Measurements from ENCODE around the gene FNBP1.
A peak's percentile ranks its signal among the peaks of the same experiment; 100 is the strongest.
"Not testable (repeated sequence)": the region's sequence is repeated elsewhere in the genome, so short reads cannot be mapped to it uniquely, and the experiment has no call there.

Gene FNBP1

DNA sequence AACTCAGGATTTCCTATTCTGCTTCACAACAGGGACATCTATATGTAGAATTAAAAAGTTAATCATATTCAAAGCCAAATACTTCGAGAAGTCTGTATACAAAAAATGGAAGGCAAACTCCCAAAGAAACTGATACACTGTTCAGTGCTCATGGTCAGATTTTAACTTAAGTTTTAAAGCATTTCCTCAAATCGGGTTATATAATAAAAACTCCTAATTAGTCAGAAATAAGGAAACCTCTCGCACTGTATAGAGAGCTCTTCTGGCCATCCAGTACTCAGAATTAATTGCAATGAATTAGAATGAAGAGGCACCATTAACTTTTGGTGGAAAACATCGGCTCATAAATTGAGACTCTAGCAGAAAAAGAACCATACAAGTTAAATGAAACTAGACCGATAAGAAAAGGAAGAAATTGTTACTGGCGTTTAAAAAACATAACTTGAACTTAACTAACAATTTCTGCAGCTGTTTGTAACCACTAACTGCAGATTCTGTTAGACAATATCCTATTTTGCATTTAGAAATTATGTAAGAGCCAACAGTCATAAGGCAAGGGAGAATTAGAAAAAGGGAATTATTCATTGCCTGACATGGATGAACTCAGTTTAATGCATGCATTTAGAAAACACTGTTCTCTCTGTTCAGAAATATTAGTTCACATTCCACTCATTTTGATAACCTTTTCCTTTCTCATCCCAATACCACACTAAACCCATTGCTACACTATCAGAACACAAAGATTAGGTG lies 96.6 kb downstream of the FNBP1 start:
- no peak for FAIRE-seq

DNA sequence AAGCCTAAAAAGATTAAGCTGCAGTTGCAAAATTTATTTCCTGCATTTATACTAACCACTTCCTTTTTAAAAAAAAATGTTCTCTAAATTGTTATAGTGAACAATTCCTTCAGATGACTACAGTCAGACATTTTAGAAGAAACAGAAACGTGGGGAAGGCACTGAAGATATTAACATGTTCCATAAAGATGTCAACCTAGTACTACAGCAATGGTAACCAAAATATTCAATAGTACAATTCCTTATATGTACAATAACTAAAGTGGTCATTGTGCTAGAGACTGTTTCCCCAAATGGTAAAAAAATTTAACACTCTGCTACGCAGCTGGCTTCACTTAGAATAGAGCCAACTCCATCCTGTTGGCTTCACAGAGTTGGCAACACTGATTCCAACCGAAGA lies 97.7 kb downstream of the FNBP1 start:
- peak; percentile 8 for FAIRE-seq

DNA sequence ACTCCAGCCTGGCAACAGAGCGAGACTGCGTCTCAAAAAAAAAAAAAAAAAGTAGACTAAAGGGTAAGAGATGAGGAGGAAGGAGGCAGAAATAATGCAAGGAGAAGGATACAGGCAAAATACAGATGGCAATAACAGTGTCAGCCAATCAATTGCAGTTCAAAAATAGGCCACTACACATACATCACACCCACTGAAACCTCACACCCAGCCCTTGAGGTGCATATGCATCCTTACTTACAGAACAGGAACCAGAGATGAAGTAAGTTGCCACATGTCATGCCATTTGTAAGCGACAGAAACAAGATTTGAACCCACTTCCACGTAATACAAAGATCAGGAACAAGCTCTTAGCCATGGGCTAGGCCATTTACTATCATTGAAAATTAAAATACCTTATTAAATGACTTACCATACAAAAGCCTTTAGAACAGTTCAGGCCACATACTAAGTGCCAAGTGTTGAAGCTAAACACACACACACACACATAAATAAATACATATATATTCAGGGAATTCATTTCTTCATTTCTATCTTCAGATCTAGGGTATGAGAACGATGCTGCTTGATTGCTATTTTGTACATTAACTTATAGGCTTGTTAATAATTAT lies 98.4 kb downstream of the FNBP1 start:
- FAIRE-seq, result no peak

DNA sequence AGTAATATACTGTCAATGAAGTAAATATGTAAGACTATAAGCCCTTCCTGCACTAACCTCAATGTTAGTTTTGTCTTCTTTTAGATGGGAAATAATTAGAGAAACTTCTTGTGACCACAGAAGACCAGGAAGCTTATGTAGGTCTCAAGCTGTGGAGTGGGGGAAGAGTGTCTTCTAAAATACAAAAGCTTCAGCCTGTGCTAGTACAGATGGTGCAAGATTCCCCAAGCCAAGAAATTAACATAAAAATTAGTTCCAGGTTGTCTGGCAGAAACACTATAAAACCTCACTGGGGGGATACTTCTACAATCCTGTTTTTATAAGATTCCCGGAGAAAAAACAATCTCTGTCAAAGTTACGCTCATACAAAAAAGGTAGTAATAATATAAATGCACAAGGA lies 103.6 kb downstream of the FNBP1 start:
- peak; percentile 39 for FAIRE-seq

DNA sequence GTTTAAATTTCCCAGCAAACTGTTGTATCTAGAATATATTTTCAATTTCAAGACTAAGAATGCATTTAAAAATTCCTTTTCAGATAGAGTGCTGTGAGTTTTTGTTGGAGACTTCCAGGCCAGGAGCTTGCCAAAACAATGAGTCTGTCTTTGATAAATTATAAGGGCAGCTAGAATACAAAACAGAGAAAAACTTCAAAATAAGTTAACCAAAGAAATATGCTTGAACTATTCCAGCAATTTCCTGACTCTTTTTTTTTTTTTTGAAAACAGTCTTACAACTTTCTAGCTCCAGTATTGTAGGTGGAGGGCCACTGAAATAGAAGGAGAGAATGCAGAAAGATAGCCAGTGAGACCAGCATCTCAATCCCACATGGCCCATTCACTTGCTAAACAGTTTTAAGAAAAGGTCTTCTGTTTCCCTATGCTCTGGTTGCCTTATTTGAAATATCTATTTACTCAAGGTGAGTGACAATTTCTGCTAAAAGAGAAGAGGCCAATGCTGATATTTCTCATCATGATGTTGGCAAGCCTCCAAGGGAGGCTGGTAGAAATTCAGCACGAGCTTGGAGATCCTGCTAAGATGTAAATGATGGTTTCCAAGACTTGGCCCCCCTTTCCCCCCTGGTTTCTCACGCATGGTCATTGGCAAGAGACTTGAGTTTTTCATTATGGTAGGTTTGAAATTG lies 104.6 kb downstream of the FNBP1 start:
- peak; percentile 92 for FAIRE-seq

DNA sequence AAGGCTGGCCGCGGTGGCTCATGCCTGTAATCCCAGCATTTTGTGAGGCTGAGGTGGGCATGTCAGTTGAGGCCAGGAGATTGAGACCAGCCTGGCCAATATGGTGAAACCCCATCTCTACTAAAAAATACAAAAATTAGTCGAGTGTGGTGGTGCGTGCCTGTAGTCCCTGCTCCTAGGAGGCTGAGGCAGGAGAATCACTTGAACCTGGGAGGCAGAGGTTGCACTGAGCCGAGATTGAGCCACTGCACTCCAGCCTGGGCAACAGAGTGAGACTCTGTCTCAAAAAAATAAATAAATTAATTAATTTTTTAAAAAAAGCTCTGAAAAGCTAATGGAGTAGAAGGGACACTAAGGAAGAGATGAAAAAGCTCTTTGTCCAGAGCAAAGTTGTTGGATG lies 105.1 kb downstream of the FNBP1 start:
- FAIRE-seq, result not testable (repeated sequence)

DNA sequence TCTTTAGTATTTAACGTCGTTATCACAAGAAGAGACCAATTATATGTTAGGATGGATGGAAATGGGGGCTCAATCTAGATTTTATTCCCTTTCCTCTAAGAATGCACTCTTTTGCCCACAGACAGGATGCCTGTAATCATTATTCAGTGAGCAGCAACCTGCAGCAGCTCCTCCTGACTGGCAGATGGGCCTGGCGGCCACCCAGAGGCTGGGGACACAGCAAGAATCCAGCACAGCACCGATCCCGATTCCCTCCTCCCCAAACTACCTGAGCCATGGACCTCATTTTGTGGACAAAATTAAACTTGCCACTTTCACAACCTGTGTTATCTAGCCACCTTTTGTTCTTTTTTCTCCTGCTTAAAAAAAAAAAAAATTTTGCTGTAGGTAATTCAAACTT lies 106.8 kb downstream of the FNBP1 start:
- no peak for FAIRE-seq

DNA sequence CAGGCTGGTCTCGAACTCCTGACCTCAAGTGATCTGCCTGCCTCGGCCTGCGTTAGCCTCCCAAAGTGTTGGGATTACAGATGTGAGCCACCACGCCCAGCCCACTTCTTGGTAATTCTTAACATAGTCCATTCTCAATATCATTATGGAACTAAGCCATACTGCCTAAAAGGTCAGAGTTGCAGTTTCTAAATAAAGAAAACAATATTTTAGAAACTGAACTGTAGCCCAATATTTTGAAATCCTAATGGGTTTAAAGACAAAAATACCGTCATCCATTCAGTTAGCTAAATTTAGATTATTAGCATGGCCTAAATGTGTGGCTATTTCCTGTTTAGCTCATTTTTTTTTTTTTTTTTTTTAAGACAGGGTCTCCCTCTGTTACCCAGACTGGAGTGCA lies 108.2 kb downstream of the FNBP1 start:
- no peak for FAIRE-seq

DNA sequence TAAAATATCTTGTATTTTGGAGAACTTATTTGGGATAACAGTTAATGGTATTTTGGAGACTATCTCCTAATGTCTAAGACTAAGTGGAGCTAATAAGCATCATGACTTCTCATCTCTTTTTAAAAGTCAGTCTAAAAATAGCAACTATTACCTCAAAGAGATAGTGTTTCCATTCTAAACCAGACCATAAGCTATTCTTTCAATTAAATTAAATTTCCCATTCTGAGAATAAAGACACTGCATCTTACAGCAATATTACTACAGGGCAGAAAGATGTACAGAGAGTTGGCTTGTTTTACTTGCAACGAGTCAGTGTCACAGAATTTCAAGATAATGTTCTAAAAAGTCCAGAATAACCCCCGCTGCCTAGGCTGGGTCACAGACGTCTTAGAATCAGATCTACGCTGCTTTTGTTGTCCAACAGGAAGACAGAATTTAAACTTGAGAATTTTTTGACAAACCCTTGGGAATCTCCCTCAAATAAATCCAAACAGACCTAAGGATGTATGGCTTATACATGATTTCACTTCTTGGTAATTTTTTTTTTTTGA lies 108.9 kb downstream of the FNBP1 start:
- peak; percentile 23 for FAIRE-seq

DNA sequence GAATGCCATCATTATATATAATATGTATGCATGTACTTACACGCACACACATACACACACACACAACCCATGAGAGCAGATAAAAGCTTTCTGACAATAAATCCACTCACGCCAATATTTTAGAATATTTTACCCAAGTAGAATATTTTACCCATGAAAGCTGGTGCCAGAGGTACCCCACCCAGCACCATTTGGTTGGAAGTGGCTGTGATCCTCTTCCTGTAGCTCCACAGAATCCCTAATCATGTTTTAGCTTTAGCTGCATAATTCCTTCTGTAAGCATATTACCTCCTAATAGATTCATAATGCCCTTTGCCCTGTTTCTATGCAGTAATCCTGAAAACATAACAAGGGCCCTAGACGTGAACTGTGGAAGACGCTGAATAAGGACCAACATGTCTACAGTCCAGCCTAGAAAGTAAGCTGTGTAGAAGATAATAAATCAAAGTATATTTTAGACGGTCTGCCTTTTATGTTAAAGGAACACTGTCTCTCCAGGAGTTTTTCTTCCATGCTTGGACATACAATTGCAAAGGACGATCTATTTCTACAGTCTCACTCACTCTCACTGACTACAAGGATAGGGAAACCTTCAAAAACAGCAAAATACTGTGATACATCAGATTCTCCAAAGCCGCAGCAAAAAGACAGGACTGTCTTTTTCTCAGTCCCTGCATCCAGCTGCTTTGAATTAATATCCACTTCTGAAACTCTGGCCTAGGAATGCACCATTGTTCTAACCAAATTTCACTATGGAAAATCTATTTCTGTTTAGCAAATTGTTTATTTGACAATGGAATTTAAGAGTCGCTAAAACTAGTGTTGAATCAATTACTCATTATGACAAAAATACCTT lies 109.6 kb downstream of the FNBP1 start:
- no peak for FAIRE-seq

DNA sequence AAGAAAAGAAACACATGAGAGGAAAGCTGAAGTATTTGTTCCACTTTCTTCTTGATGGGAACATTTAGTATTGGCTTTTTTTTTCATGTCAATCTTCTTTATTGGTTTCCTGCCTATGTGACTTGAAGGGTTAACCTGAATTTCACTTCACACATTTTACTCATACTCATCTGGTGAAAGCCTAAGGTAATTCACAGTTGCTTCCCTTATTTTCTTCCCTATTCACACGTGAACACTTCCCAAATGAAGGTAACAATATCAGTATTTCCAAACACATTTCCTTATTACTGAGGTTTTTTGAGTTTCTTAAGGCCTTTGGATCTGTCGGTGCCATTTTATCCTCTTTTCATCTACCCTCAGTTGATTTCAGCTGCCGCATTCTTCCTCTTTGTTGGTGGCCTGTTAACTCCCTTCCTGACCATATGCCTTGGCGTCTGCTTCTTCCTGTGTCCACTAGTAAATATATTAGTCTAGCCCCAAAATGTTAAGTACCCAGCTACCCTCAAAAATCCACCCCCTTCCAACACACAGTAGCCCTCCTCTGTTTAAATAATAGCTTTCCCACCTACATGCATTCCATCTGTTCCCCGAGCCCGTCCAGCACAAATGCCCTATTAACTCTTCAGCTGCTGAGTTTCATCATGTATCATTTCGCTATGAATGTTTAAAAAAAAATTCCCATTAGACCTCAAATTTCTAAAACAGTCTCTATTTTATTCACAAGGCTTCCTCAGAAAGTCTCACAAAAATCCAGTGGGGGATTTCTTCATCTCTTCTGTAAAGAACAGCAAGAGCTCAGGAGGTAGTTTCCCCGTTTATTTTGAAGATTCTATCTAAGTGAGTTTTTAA lies 110.5 kb downstream of the FNBP1 start:
- no peak for FAIRE-seq

DNA sequence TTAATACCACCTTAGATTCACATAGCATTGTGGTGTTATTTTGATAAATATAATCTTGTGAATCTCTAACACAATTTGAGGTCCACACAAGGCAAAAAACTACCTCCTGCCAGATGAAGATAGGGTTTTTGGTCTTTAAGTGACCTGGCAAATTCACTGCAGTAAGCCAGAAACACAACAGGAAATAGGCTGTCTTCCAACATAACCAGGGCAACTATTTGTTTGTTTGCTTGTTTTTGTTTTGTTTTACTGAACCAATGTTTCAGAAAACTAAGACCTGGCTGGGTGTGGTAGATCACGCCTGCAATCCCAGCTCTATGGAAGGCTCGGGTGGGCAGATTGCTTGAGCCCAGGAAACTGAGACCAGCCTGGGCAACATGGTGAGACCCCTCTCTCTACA lies 112.2 kb downstream of the FNBP1 start:
- FAIRE-seq, result no peak

DNA sequence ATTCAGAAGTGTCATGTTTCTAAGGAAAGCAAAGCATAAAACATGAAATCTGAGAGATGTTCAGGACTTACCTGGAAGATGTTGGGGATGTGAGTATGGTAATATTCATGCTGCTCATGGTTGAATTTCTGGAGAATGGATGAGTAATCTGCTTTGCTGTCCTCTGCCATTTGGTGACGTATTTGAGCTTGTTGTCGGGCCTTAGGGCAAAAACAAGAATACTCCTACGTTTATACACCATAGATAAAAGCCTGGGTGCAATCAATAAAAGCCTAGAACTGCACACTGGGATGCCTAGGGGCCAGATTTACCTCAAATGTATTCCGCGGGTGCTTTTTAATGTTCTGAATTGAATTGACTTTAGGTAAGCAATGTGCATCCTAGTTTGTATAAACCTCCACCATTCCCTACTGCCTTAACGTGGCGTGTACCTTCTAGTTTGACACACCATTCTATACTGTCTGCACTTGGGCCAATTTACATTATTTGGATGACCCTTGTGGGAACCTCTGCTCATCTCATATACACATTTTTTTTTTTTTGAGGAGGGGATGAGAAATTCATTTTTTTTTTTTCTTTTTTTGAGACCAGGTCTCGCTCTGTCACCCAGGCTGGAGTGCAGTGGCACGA lies 113.4 kb downstream of the FNBP1 start:
- no peak for FAIRE-seq

DNA sequence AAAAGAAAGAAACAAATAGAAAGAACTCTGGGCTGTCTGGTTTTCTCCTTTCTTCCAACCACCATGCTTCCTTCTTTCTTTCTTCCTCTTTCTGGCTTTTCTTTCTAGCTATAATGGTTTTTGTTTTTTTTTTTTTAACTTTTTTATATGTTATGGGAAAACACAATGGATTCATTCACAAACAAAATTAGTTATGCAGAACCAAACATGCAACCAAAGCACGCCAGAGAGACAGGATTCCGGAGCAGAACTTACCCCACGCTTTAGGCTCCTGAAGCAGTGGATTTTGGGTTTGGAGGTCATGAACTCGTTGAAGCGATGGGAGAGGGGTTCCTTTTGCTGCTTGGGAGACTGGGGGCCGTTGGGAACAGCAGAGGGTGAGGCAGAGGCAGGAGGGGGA lies 119.4 kb downstream of the FNBP1 start:
- no peak for FAIRE-seq

DNA sequence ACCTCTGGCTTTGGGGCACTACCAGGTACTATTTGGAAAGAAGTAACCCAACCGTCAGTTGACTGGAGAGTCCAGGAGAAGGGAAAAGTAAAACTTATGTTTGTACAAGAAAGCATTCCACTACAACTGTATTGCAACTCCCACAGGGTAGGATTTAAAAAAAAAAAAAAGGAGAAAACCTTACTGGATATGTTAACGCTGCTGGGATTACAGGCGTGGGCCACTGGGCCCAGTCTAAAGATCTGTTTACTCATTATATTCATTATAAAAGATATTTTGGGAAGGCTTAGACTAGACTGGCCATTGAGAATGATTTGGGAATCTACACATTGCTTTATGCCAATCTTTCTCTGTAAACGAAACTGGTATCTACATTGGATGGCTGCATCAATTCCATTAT lies 121.1 kb downstream of the FNBP1 start:
- no peak for FAIRE-seq

DNA sequence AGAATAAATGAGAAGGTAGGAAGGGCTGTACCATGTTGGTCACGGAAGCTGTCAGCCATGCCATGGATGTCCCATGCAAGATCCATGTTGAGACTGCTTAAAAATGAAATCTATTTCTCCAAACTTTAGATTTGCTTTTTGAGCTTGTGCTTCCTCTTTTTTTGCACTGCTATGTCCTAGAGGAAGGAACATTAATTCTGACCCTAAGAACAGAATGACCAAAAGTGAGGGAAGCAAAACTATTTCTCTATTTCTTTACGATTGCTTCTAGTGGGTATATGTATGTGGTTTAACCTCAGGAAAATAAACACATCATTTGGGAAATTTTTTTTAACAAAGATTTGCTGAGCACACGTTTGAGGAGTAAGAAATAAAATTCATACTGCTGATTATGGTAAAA lies 123.1 kb downstream of the FNBP1 start:
- FAIRE-seq, result no peak

DNA sequence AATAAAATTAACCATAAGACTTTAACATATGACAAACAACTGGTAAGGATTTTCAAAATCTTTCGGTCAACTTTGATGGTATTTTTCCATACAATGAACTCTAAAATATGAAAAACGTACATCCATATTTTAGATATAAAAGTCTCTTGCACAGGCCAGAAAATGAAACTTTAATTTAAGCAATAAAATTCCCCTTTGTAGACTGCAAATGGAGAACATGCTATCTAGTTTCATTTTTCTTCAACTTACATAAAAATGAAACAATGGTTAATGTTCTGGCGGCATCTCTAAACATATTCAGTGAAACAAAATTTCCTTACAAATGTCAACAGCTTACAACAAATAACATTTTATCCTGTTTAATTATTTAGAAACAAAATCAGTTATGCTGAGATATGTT lies 123.7 kb downstream of the FNBP1 start:
- FAIRE-seq, result no peak

DNA sequence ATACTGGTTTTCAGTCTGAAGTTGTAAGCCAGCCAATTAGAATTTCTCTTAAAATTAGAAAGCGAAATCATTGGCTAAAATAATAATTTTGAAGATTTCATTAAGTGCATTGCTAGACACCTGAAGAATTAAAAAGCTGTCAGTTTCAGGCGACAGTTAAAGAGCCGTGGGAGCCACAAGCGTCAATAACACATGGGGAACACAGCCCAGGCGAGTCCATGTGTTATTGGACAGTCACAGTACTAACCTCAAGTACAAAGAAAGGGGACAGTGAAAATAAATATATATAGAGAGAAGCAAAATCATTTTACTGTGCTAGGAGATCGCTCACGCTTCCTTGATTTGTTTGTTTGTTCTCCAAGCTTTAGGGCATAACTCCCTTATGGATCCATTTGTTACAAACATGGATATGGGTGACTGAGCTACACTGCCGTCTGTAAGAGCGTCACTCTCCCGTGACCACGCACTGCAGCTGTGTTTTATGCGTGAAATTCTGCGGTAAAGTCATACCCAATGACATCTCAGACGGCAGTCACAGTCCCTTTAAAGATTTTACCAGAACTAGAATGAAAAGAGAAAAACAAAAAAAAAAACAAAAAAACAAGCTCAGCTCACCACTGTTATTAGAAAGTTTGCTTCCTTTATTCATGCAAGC lies 124.6 kb downstream of the FNBP1 start:
- no peak for FAIRE-seq

DNA sequence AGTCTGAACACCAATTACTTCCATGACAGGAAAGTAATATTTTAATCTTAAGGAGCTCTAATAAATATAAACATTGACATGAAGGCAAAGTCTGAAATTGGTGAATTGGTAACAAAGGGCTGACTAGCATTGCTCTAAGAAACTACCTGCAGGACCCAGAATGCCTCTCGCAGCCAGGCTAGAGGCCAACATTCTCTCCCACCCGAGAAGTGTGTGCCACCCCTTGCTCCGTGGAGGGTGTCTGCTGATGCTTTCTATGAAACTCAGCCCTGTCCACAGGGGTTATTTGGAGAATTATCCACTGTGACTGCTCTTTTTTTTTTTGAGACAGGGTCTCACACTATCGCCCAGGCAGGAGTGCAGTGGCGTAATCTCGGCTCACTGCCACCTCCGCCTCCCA lies 126.3 kb downstream of the FNBP1 start:
- no peak for FAIRE-seq

DNA sequence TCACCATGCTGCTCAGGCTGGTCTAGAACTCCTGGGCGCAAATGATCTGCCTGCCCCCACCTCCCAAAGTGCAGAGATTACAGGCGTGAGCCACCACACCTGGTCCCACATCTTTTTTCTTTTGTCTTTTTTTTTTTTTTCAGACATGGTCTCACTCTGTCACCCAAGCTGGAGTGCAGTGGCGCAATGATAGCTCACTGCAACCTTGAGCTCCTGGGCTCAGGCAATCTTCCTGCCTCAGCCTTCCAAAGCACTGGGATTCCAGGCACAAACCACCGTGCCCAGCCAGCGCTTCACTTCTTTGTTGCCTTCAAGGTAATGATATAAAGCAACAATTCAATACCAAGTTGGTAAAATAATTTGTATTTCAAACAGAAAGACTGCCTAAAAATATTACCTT lies 128.9 kb downstream of the FNBP1 start:
- FAIRE-seq, result no peak

All from endometrium (tissue), 2 donors.